K562 (cell line): ENCODE measurements around the gene VIT. TPM values are rescaled to one million over a fixed set of nuclear protein-coding genes. Genes with fewer than 3 reads are reported as not detected.

Experiments used
- ATAC-seq: fragments of 200-7000 bp; cut with Tn5 transposase; 3 replicates; pipeline ENCODE4 v1.9.1; 2020; ENCODE audit warnings: moderate library complexity
- BruUV-seq: library from RNA; stranded (reverse); fragments of 400-500 nt; replicated peaks from 2 replicates; lab custom pipeline; 2021; lab: Mats Ljungman, UMichigan
- CTCF ChIA-PET: fragments of 300-600 bp; formaldehyde crosslinking; extraction: SDS; loops from one replicate; lab custom pipeline; 2021; ENCODE audit warnings: low intra/inter-chr PET ratio; lab: Yijun Ruan, JAX
- POLR2A ChIA-PET: fragments of 300-600, 350-650 bp; sonication (Branson Sonifier 250); formaldehyde crosslinking; extraction: SDS; loops from one replicate; lab custom pipeline; 2021; ENCODE audit warnings: antibody characterized with exemption, inconsistent platforms; lab: Yijun Ruan, JAX
- DNase-seq, 4 experiments: peaks; one replicate each; pipeline versions ENCODE4 v3.0.0 to v3.0.0-alpha.2; 2011 to 2018; ENCODE audit warnings: low spot score in 3 of 4, mixed read lengths in 3 of 4; ENCODE audit errors: extremely low read depth in 1 of 4
- FAIRE-seq: peaks from 2 replicates; lab custom pipeline; 2011; peaks lifted over from hg19 to GRCh38; lab: Jason Lieb, UNC
- H2AFZ ChIP-seq: 2 replicates; pipeline ENCODE4 v1.6.0; 2011; ENCODE audit warnings: low read depth, low read length, control low read depth, inconsistent platforms
- H3K27ac ChIP-seq: fragments of 200-600 bp; 3 replicates; pipeline ENCODE4 v1.8.0; 2011; ENCODE audit warnings: low read depth, mild to moderate bottlenecking, control low read depth, inconsistent platforms, low read length, moderate library complexity, mixed read lengths; ENCODE audit errors: extremely low read depth
- H3K27me3 ChIP-seq, 2 experiments: fragments of 300-600 bp in 1 of 2; 2 replicates in 1 of 2; 3 replicates in 1 of 2; pipeline versions ENCODE4 v1.6.0 to v1.8.0; 2011; ENCODE audit warnings: inconsistent platforms in 2 of 2, low read length in 2 of 2, mild to moderate bottlenecking in 1 of 2, mixed read lengths in 1 of 2, moderate library complexity in 1 of 2; ENCODE audit not compliant: control insufficient read depth in 2 of 2, insufficient read depth in 2 of 2
- H3K36me3 ChIP-seq: fragments of 300-600 bp; 3 replicates; pipeline ENCODE4 v1.8.0; 2011; ENCODE audit warnings: mild to moderate bottlenecking, low read length, inconsistent platforms; ENCODE audit not compliant: control insufficient read depth, insufficient read depth
- H3K4me1 ChIP-seq, 2 experiments: fragments of 200-600 bp in 1 of 2; replicated peaks in 1 of 2; 2 replicates in 1 of 2; 3 replicates in 1 of 2; pipeline versions ENCODE4 v1.5.1 to v1.8.0; 2011; ENCODE audit warnings: inconsistent platforms in 2 of 2, low read length in 2 of 2, mild to moderate bottlenecking in 1 of 2, mixed read lengths in 1 of 2, moderate library complexity in 1 of 2; ENCODE audit not compliant: control insufficient read depth in 2 of 2, insufficient read depth in 2 of 2
- H3K4me2 ChIP-seq: 2 replicates; pipeline ENCODE4 v1.6.1; 2011; ENCODE audit warnings: low read length, control low read depth, inconsistent platforms, mixed read lengths; ENCODE audit not compliant: insufficient read depth
- H3K4me3 ChIP-seq: fragments of 200-600 bp; sonication (generic), shearing (Covaris generic); 2 replicates; pipeline ENCODE4 v1.5.1; 2016; ENCODE audit warnings: control low read depth, inconsistent platforms
- H3K79me2 ChIP-seq: fragments of 200-600 bp; 3 replicates; pipeline ENCODE4 v1.8.0; 2011; ENCODE audit warnings: low read length, inconsistent platforms; ENCODE audit not compliant: control insufficient read depth, insufficient read depth
- H3K9ac ChIP-seq, 2 experiments: 2 replicates each; pipeline versions ENCODE4 v1.6.0 to v1.6.1; 2011; ENCODE audit warnings: low read depth in 2 of 2, low read length in 2 of 2, control low read depth in 1 of 2, inconsistent platforms in 1 of 2, mild to moderate bottlenecking in 1 of 2, mixed read lengths in 1 of 2; ENCODE audit not compliant: insufficient read depth in 1 of 2
- H3K9me1 ChIP-seq: one replicate; pipeline ENCODE4 v1.6.0; 2011; ENCODE audit warnings: inconsistent platforms, mild to moderate bottlenecking, low read length, moderate library complexity; ENCODE audit not compliant: control insufficient read depth, insufficient read depth
- H3K9me3 ChIP-seq: replicated peaks from 2 replicates; pipeline ENCODE4 v1.5.1; 2011; ENCODE audit warnings: low read depth, low read length, inconsistent platforms; ENCODE audit not compliant: control insufficient read depth, insufficient read depth
- H4K20me1 ChIP-seq: replicated peaks from 2 replicates; pipeline ENCODE4 v1.6.1; 2011; ENCODE audit warnings: low read length, inconsistent platforms, mixed read lengths; ENCODE audit not compliant: control insufficient read depth, insufficient read depth
- BRCA1 ChIP-seq, 2 experiments: fragments of 450-650 bp in 1 of 2; sonication (generic) in 1 of 2; formaldehyde crosslinking in 1 of 2; IDR thresholded peaks; 2 replicates each; pipeline versions ENCODE4 v1.5.0 to v1.6.1; 2017 to 2020; ENCODE audit warnings: mild to moderate bottlenecking in 1 of 2, missing genetic modification reagents in 1 of 2
- CHD4 ChIP-seq: fragments of 200-600 bp; sonication (generic); IDR thresholded peaks from 3 replicates; pipeline ENCODE4 v1.6.1; 2012; ENCODE audit warnings: low read depth, mild to moderate bottlenecking, mixed read lengths, low read length, inconsistent platforms; ENCODE audit not compliant: insufficient read depth, insufficient replicate concordance, poor library complexity, severe bottlenecking
- EGR1 ChIP-seq: fragments of 450-650 bp; conservative IDR thresholded peaks from 2 replicates; pipeline ENCODE4 v1.6.1; 2017; ENCODE audit warnings: mild to moderate bottlenecking
- HMG20A ChIP-seq: fragments of 450-650 bp; formaldehyde crosslinking; conservative IDR thresholded peaks from 2 replicates; pipeline ENCODE4 v1.4.0; 2020; ENCODE audit warnings: mild to moderate bottlenecking, mixed read lengths
- KAT7 ChIP-seq: sonication (generic); formaldehyde crosslinking; IDR thresholded peaks from 2 replicates; pipeline ENCODE4 v1.8.0; 2022; ENCODE audit warnings: missing genetic modification reagents, mild to moderate bottlenecking, borderline replicate concordance
- RHOXF2B ChIP-seq: fragments of 250-450 bp; sonication (Bioruptor Pico); conservative IDR thresholded peaks from 2 replicates; pipeline ENCODE4 v1.5.1; 2021
- SOX6 ChIP-seq: fragments of 450-650 bp; IDR thresholded peaks from 2 replicates; pipeline ENCODE4 v1.6.1; 2014; ENCODE audit warnings: mild to moderate bottlenecking
- TAF9B ChIP-seq: fragments of 450-650 bp; IDR thresholded peaks from 2 replicates; pipeline ENCODE4 v1.6.1; 2018; ENCODE audit warnings: mild to moderate bottlenecking; ENCODE audit not compliant: partially characterized antibody
- TCFL5 ChIP-seq: fragments of 250-450 bp; sonication (Bioruptor Pico); conservative IDR thresholded peaks from 2 replicates; pipeline ENCODE4 v1.6.1; 2021; ENCODE audit warnings: mild to moderate bottlenecking, moderate library complexity, matching md5 sums
- ZFX ChIP-seq: sonication (generic); formaldehyde crosslinking; IDR thresholded peaks from 2 replicates; pipeline ENCODE4 v1.8.0; 2022; ENCODE audit warnings: mild to moderate bottlenecking, missing genetic modification reagents, moderate library complexity
- ZNF274 ChIP-seq: IDR thresholded peaks from 2 replicates; pipeline ENCODE4 v1.6.1; 2011; ENCODE audit warnings: low read depth, mild to moderate bottlenecking, low read length, moderate library complexity, borderline replicate concordance
- ZNF282 ChIP-seq: sonication (generic); formaldehyde crosslinking; IDR thresholded peaks from 2 replicates; pipeline ENCODE4 v1.8.1; 2023; ENCODE audit warnings: missing genetic modification reagents
- ZNF785 ChIP-seq: fragments of 250-450 bp; sonication (Bioruptor Pico); IDR thresholded peaks from 2 replicates; pipeline ENCODE4 v1.4.0; 2020; ENCODE audit warnings: mild to moderate bottlenecking
- ZNF830 ChIP-seq: fragments of 250-450 bp; sonication (Bioruptor Pico); IDR thresholded peaks from 2 replicates; pipeline ENCODE4 v1.5.0; 2021; ENCODE audit warnings: mild to moderate bottlenecking
- ZZZ3 ChIP-seq: fragments of 450-650 bp; IDR thresholded peaks from 2 replicates; pipeline ENCODE4 v1.6.1; 2016; ENCODE audit warnings: antibody characterized with exemption, mild to moderate bottlenecking, moderate library complexity
- WGBS: fragments of 100-300 bp; shearing (Covaris generic); methylation state at CpG from one replicate; pipeline ENCODE4 v1.1.6; 2016; ENCODE audit warnings: low coverage, mixed read lengths; ENCODE audit not compliant: insufficient coverage; ENCODE audit errors: missing lambda C conversion rate; 5-methylcytosine and 5-hydroxymethylcytosine counted together
- in situ Hi-C: fragments of 300-500 bp; cut with MboI; formaldehyde crosslinking; loops from 4 replicates; pipeline ENCODE4 v1.15.0; 2018; ENCODE audit warnings: inconsistent platforms, mixed read lengths
- intact Hi-C: fragments of 100-400 bp; cut with micrococcal nuclease; formaldehyde crosslinking; loops from 2 replicates; pipeline ENCODE4 v1.14.2; 2022
- polyA plus RNA-seq, 8 experiments: library from polyadenylated mRNA; depleted of rRNA in 4 of 8; stranded (reverse) in 5 of 8; unstranded in 3 of 8; fragments of >200 nt; fragmentation: Nextera tagmentation in 2 of 8; fragmentation: Illumina TruSeq in 1 of 8; extraction: Ambion mirVana in 2 of 8; extraction: Trizol in 1 of 8; gene quantifications; 2 replicates each; pipeline versions ENCODE4 v1.2.1 to v1.2.3, GENCODE V29; 2011 to 2014; ENCODE audit warnings: inconsistent platforms in 1 of 8, missing spikeins in 1 of 8
- total RNA-seq, 7 experiments: library from RNA; depleted of rRNA in 6 of 7; stranded (reverse); fragments of >200 nt in 6 of 7; fragmentation: Illumina TruSeq in 2 of 7; extraction: Trizol in 2 of 7; gene quantifications; 2 replicates each; pipeline versions ENCODE4 v1.2.1 to v1.2.3, GENCODE V29; 2011 to 2021; ENCODE audit warnings: low replicate concordance in 1 of 7
- TF ChIP-seq, protein P1 (sequence below): fragments of 250-450 bp; sonication (Bioruptor Pico); IDR thresholded peaks from 2 replicates; pipeline ENCODE4 v1.8.0; 2021; ENCODE audit warnings: borderline replicate concordance, mild to moderate bottlenecking, moderate library complexity; ENCODE audit not compliant: poor library complexity, severe bottlenecking
- TF ChIP-seq, protein P2 (sequence below): fragments of 450-650 bp; conservative IDR thresholded peaks from 2 replicates; pipeline ENCODE4 v1.6.1; 2016; ENCODE audit warnings: missing genetic modification characterization, low read depth, mild to moderate bottlenecking, missing compliant biosample characterization, moderate library complexity
- TF ChIP-seq, protein P3 (sequence below), 2 experiments: fragments of 450-650 bp in 1 of 2; IDR thresholded peaks; 2 replicates each; pipeline ENCODE4 v1.6.1; 2011 to 2017; ENCODE audit warnings: low read depth in 2 of 2, antibody characterized with exemption in 1 of 2, borderline replicate concordance in 1 of 2, low read length in 1 of 2, mild to moderate bottlenecking in 1 of 2, mixed read lengths in 1 of 2; ENCODE audit not compliant: control insufficient read depth in 1 of 2

VIT gene
- total and polyA plus RNA-seq, 9 of the 15 experiments (the other 6 are each of a cell fraction or from before 2014, with no cell fraction given), result not detected

- DNase-seq, result no peak
- Histone ChIP-seq H3K79me2 (no peaks in the 10 kb centered on the region), H3K4me1 (no peaks in the 10 kb centered on the region), H3K9me3 (no peaks in the 10 kb centered on the region), H3K27me3 (peaks cover 0 to 2% of the 10 kb centered on the region in 2 experiments; a peak in 3 of 5 replicates), H3K9me1 (no peaks in the 10 kb centered on the region), H3K27ac (no peak overlapping the region), H3K36me3 (no peaks in the 10 kb centered on the region), H2AFZ (no peak overlapping the region), H3K4me3 (no peak overlapping the region), H3K4me2 (no peak overlapping the region), H4K20me1 (no peaks in the 10 kb centered on the region), H3K9ac (no peak overlapping the region)
- in situ Hi-C loops, result no loop called here
- ChIA-PET CTCF (no interaction called here), POLR2A (no interaction called here)
- intact Hi-C loops, result no loop called here
- no peak for TF ChIP-seq ZFX (CRISPR knock-in tag)
- TF ChIP-seq KAT7, result no peak
- TF ChIP-seq, protein P1, sequence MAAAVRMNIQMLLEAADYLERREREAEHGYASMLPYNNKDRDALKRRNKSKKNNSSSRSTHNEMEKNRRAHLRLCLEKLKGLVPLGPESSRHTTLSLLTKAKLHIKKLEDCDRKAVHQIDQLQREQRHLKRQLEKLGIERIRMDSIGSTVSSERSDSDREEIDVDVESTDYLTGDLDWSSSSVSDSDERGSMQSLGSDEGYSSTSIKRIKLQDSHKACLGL (CRISPR knock-in tag), result no peak
- no peak for TF ChIP-seq BRCA1 (IDR thresholded peaks at IDR 0.05)
- TF ChIP-seq BRCA1 (CRISPR knock-in tag; IDR thresholded peaks at IDR 0.05), result no peak
- TF ChIP-seq, protein P2, sequence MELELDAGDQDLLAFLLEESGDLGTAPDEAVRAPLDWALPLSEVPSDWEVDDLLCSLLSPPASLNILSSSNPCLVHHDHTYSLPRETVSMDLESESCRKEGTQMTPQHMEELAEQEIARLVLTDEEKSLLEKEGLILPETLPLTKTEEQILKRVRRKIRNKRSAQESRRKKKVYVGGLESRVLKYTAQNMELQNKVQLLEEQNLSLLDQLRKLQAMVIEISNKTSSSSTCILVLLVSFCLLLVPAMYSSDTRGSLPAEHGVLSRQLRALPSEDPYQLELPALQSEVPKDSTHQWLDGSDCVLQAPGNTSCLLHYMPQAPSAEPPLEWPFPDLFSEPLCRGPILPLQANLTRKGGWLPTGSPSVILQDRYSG (tag), result no peak
- no peak for TF ChIP-seq EGR1
- TF ChIP-seq ZNF274, result no peak
- no peak for TF ChIP-seq RHOXF2B
- TF ChIP-seq ZNF282, result no peak
- TF ChIP-seq CHD4, result no peak
- no peak for TF ChIP-seq HMG20A
- TF ChIP-seq ZZZ3, result no peak
- no peak for TF ChIP-seq ZNF785 (CRISPR knock-in tag)
- TF ChIP-seq, protein P3, sequence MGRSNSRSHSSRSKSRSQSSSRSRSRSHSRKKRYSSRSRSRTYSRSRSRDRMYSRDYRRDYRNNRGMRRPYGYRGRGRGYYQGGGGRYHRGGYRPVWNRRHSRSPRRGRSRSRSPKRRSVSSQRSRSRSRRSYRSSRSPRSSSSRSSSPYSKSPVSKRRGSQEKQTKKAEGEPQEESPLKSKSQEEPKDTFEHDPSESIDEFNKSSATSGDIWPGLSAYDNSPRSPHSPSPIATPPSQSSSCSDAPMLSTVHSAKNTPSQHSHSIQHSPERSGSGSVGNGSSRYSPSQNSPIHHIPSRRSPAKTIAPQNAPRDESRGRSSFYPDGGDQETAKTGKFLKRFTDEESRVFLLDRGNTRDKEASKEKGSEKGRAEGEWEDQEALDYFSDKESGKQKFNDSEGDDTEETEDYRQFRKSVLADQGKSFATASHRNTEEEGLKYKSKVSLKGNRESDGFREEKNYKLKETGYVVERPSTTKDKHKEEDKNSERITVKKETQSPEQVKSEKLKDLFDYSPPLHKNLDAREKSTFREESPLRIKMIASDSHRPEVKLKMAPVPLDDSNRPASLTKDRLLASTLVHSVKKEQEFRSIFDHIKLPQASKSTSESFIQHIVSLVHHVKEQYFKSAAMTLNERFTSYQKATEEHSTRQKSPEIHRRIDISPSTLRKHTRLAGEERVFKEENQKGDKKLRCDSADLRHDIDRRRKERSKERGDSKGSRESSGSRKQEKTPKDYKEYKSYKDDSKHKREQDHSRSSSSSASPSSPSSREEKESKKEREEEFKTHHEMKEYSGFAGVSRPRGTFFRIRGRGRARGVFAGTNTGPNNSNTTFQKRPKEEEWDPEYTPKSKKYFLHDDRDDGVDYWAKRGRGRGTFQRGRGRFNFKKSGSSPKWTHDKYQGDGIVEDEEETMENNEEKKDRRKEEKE (IDR thresholded peaks at IDR 0.05; ENCODE audit: borderline replicate concordance in 1 of 2, control insufficient read depth in 1 of 2, low read depth in 2 of 2, low read length in 1 of 2), result no peak
- no peak for TF ChIP-seq TAF9B
- no peak for TF ChIP-seq SOX6
- TF ChIP-seq ZNF830 (CRISPR knock-in tag), result no peak
- TF ChIP-seq TCFL5 (CRISPR knock-in tag), result no peak
- FAIRE-seq, result no peak
- 2% methylated on average over 6 of the region's 6 CpGs for WGBS
- no peak for ATAC-seq
- BruUV-seq, result no TSS peak
These were observed 8.1 kb downstream of the VIT start for GRCh38 chr2:36704475-36705150.
